HPDE6-E6E7 (cell line): Measurements from ENCODE around the gene SLC8A3.

ENCODE experiments used
- DNase-seq: peaks from one replicate; pipeline ENCODE4 v3.0.0; 2011; ENCODE audit warnings: missing footprints; ENCODE audit errors: extremely low spot score

SLC8A3 gene

DNA sequence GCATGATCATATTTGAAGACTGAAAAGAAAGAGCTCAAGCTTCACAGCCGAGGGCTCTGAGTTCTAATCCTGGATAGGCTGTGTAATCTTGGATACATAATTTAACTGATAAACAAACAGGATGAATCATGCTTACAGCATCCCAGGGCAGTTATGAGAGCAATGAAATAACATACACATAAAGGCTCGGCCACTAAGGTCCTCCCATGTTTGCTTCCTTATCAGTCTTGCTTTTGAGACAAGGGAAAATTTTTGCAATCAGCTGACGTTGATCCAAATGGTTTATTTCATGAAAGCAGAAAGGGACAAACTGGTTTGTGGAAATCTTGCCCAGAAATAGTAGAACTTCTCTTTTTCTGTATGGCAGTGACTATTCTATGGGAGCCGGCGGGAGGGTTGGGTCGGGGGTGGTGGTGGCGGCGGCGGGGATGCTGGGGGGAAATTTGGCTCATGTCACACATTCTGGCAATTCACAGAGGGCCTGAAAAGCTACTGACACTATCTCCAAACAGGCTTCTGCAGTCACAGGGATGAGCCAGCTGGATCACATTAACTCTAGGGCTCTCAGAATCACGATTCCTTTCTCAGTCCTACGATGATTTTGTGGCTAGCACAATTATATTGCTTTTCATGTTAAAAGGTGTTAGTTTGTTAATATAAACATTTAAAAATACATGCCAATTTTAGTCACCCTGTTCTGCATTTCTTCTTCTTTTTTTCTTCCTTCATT lies 124.5 kb downstream of the SLC8A3 start:
- DNase-seq: no peak

GRCh38 chr14:70061108-70061507 lies 127.6 kb downstream of the SLC8A3 start:
- peak; percentile 60 for DNase-seq

DNA sequence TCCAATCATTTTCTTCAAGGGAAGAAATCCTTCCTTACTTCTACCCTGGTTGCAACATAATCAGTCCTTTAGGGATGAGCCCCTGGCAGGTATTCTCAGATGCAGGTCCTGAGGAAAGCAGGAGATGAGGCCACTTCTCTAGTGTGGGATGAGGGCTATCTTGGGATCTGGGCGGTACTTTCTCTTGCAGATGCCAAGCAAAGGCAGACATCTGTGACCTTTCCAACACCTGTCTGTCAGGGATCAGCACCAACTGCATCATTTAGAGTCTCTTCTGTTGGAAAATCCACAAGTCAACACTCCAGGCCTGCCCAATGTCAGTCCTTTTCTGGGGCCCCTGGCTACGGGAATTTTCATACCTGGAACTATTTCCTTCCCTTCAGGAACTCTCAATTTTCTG lies 129.2 kb downstream of the SLC8A3 start:
- no peak for DNase-seq

GRCh38 chr14:70057519-70058136 lies 131.1 kb downstream of the SLC8A3 start:
- DNase-seq: no peak

DNA sequence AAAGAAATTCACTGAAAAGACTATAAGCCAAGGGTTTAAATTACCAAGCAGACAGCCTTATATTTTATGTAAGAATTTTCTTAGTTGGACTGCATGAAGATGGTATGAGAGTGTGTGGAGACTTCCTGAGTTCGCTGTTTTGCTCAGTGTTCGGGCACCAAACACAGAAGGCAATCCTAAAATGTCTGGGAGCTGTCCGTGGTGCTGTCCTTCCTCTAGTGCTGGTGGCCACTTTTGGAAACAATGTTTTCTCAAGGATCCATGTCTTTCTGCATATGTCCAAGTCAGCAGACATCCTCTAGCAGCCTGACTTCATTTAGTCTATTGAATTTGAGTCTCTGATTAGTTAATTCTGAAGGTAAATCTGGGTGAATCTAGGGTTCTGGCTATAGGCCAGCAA lies 135.8 kb downstream of the SLC8A3 start:
- DNase-seq: no peak

GRCh38 chr14:70050136-70050535 lies 138.6 kb downstream of the SLC8A3 start:
- DNase-seq: no peak

- DNase-seq: no peak
These were observed 139.1 kb downstream of the SLC8A3 start for GRCh38 chr14:70049605-70050004.

GRCh38 chr14:70048313-70048654 lies 140.5 kb downstream of the SLC8A3 start:
- DNase-seq: no peak

GRCh38 chr14:70047598-70048312 lies 141.0 kb downstream of the SLC8A3 start:
- DNase-seq: no peak

- peak; percentile 66 for DNase-seq
These were observed 142.8 kb downstream of the SLC8A3 start for GRCh38 chr14:70045844-70046535.

DNA sequence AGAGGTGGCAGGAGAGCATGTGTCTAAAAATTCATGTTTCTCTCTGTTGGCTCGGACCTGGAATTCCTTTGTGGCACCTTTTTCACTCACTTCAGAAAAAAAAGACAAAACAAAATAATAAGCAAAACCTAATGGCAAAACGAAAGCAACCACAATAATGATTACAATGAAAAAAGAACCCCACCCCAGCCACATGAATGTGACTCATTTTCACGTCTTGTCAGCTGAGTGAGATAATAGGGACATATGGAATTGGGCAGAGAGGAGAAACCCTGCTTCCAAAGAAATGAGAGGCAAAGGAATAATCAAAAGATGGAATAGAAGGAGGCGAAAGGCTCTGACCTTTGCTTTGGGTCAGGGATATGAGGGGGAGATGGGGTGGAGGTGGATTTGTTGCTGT lies 143.4 kb downstream of the SLC8A3 start:
- DNase-seq: no peak

- no peak for DNase-seq
These were observed 145.8 kb downstream of the SLC8A3 start for GRCh38 chr14:70043001-70043400.

- DNase-seq: no peak
These were observed 152.1 kb downstream of the SLC8A3 start for GRCh38 chr14:70036665-70037064.

DNA sequence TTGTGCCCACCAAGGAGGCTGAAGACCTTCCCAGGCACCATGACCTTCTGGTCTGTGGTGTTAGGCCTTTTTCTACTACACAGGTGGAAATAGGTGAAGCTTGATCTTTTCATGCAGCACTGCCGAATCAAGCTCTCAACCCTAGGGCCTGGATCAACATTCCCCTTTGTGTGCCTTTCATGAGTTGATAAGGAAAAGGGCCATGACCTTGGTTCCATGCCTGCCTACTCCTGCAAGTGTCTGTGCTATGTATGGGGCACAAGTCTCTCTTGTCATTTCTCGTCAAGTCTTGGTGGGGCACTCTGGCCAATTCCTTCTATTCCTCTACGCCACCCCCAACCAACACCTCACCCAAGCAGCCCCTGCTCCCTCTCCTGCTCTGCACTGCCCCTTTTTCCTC lies 154.5 kb downstream of the SLC8A3 start:
- DNase-seq: no peak

- DNase-seq: no peak
These were observed 155.2 kb downstream of the SLC8A3 start for GRCh38 chr14:70033561-70033960.

- no peak for DNase-seq
These were observed 155.6 kb downstream of the SLC8A3 start for GRCh38 chr14:70033116-70033515.

DNA sequence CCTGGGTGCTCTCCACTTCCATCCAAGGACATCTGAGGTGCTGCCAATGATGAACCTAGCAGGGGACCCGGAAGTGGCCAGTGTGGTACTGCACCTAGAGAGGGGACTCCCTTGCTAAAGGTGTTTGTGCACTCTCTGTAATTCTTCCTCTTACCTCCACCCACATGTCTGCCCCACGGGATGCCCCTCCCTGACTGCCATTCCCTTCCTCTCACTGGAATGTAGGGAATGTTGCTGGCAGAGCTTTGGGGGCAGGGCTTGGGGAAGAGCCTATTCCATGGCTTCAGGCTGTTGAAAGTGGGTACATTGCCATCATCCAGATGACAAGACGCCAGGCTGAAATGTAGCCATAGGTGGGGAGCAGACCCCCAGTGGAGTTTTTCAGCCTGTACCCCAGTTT lies 156.3 kb downstream of the SLC8A3 start:
- DNase-seq: no peak

- DNase-seq: no peak
These were observed 156.7 kb downstream of the SLC8A3 start for GRCh38 chr14:70032016-70032415.

DNA sequence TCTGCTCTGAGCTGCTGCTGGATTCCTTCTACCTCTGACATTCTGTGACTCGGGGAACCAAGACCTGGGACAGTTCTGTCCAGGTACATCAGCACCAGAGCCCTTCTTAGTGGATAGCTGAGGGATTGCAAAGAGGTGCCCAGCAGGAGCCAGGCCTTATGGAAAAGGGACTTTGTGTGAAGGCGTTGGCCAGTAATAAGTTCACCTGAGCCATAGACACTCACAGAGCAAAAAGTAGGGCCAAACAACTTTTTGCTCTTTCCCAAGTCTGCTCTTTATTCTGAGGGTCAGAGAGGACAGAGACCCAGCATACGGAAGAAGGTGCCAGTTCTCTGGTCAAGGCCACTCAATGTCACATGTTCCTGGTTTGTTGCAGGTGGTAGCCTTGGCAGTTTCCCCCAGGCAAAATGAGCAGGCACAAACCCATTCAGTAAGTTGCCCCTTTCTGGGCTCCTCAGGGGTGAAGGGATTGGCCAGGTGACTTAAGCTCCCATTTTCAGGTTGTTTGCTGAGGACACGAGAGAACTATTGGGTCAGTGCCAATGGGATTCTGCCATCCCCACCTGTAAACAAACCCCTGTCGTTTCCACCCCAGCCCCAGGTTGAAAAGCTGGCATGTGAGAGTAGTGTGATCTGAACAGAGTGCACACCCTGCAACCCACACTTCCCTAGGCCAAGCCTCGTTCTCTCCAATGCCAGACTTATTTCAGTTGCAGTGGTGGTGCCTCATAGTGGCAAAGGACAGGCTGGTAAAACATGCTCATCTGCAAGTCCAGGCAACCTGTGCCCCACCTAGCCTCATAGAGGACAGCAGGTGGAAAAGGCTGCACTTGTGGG lies 159.2 kb downstream of the SLC8A3 start:
- DNase-seq: no peak

- peak; percentile 70 for DNase-seq
These were observed 160.8 kb downstream of the SLC8A3 start for GRCh38 chr14:70027785-70028428.

- DNase-seq: no peak
These were observed 164.9 kb downstream of the SLC8A3 start for GRCh38 chr14:70023871-70024270.
